K562 (cell line): Measurements from ENCODE around the gene PHLDB1. TPM values are rescaled to one million over a fixed set of nuclear protein-coding genes. Genes with fewer than 3 reads are reported as not detected.
"Not testable (repeated sequence)": the region's sequence is repeated elsewhere in the genome, so short reads cannot be mapped to it uniquely, and the experiment has no call there.

Experiments
- ATAC-seq: fragments of 200-7000 bp; cut with Tn5 transposase; 3 replicates; pipeline ENCODE4 v1.9.1; 2020; ENCODE audit warnings: moderate library complexity
- BruUV-seq: library from RNA; stranded (reverse); fragments of 400-500 nt; replicated peaks from 2 replicates; lab custom pipeline; 2021; lab: Mats Ljungman, UMichigan
- CTCF ChIA-PET: fragments of 300-600 bp; formaldehyde crosslinking; extraction: SDS; loops from one replicate; lab custom pipeline; 2021; ENCODE audit warnings: low intra/inter-chr PET ratio; lab: Yijun Ruan, JAX
- POLR2A ChIA-PET: fragments of 300-600, 350-650 bp; sonication (Branson Sonifier 250); formaldehyde crosslinking; extraction: SDS; loops from one replicate; lab custom pipeline; 2021; ENCODE audit warnings: antibody characterized with exemption, inconsistent platforms; lab: Yijun Ruan, JAX
- DNase-seq, 4 experiments: peaks; one replicate each; pipeline versions ENCODE4 v3.0.0 to v3.0.0-alpha.2; 2011 to 2018; ENCODE audit warnings: low spot score in 3 of 4, mixed read lengths in 3 of 4; ENCODE audit errors: extremely low read depth in 1 of 4
- FAIRE-seq: peaks from 2 replicates; lab custom pipeline; 2011; peaks lifted over from hg19 to GRCh38; lab: Jason Lieb, UNC
- H2AFZ ChIP-seq: 2 replicates; pipeline ENCODE4 v1.6.0; 2011; ENCODE audit warnings: low read depth, low read length, control low read depth, inconsistent platforms
- H3K27ac ChIP-seq: fragments of 200-600 bp; 3 replicates; pipeline ENCODE4 v1.8.0; 2011; ENCODE audit warnings: low read depth, mild to moderate bottlenecking, control low read depth, inconsistent platforms, low read length, moderate library complexity, mixed read lengths; ENCODE audit errors: extremely low read depth
- H3K27me3 ChIP-seq, 2 experiments: fragments of 300-600 bp in 1 of 2; 2 replicates in 1 of 2; 3 replicates in 1 of 2; pipeline versions ENCODE4 v1.6.0 to v1.8.0; 2011; ENCODE audit warnings: inconsistent platforms in 2 of 2, low read length in 2 of 2, mild to moderate bottlenecking in 1 of 2, mixed read lengths in 1 of 2, moderate library complexity in 1 of 2; ENCODE audit not compliant: control insufficient read depth in 2 of 2, insufficient read depth in 2 of 2
- H3K36me3 ChIP-seq: fragments of 300-600 bp; 3 replicates; pipeline ENCODE4 v1.8.0; 2011; ENCODE audit warnings: mild to moderate bottlenecking, low read length, inconsistent platforms; ENCODE audit not compliant: control insufficient read depth, insufficient read depth
- H3K4me1 ChIP-seq, 2 experiments: fragments of 200-600 bp in 1 of 2; replicated peaks in 1 of 2; 2 replicates in 1 of 2; 3 replicates in 1 of 2; pipeline versions ENCODE4 v1.5.1 to v1.8.0; 2011; ENCODE audit warnings: inconsistent platforms in 2 of 2, low read length in 2 of 2, mild to moderate bottlenecking in 1 of 2, mixed read lengths in 1 of 2, moderate library complexity in 1 of 2; ENCODE audit not compliant: control insufficient read depth in 2 of 2, insufficient read depth in 2 of 2
- H3K4me2 ChIP-seq: 2 replicates; pipeline ENCODE4 v1.6.1; 2011; ENCODE audit warnings: low read length, control low read depth, inconsistent platforms, mixed read lengths; ENCODE audit not compliant: insufficient read depth
- H3K4me3 ChIP-seq: fragments of 200-600 bp; sonication (generic), shearing (Covaris generic); 2 replicates; pipeline ENCODE4 v1.5.1; 2016; ENCODE audit warnings: control low read depth, inconsistent platforms
- H3K79me2 ChIP-seq: fragments of 200-600 bp; 3 replicates; pipeline ENCODE4 v1.8.0; 2011; ENCODE audit warnings: low read length, inconsistent platforms; ENCODE audit not compliant: control insufficient read depth, insufficient read depth
- H3K9ac ChIP-seq, 2 experiments: 2 replicates each; pipeline versions ENCODE4 v1.6.0 to v1.6.1; 2011; ENCODE audit warnings: low read depth in 2 of 2, low read length in 2 of 2, control low read depth in 1 of 2, inconsistent platforms in 1 of 2, mild to moderate bottlenecking in 1 of 2, mixed read lengths in 1 of 2; ENCODE audit not compliant: insufficient read depth in 1 of 2
- H3K9me1 ChIP-seq: one replicate; pipeline ENCODE4 v1.6.0; 2011; ENCODE audit warnings: inconsistent platforms, mild to moderate bottlenecking, low read length, moderate library complexity; ENCODE audit not compliant: control insufficient read depth, insufficient read depth
- H3K9me3 ChIP-seq: replicated peaks from 2 replicates; pipeline ENCODE4 v1.5.1; 2011; ENCODE audit warnings: low read depth, low read length, inconsistent platforms; ENCODE audit not compliant: control insufficient read depth, insufficient read depth
- H4K20me1 ChIP-seq: replicated peaks from 2 replicates; pipeline ENCODE4 v1.6.1; 2011; ENCODE audit warnings: low read length, inconsistent platforms, mixed read lengths; ENCODE audit not compliant: control insufficient read depth, insufficient read depth
- GATA2 ChIP-seq: sonication (generic); formaldehyde crosslinking; IDR thresholded peaks from 2 replicates; pipeline ENCODE4 v1.4.0; 2020; ENCODE audit warnings: mild to moderate bottlenecking, missing genetic modification reagents
- HBP1 ChIP-seq: fragments of 450-650 bp; formaldehyde crosslinking; IDR thresholded peaks from 2 replicates; pipeline ENCODE4 v1.4.0; 2022; ENCODE audit warnings: missing genetic modification characterization
- HDAC1 ChIP-seq, 2 experiments: fragments of 450-650 bp; IDR thresholded peaks; 2 replicates each; pipeline ENCODE4 v1.6.1; 2016 to 2017; ENCODE audit warnings: inconsistent platforms in 1 of 2, mild to moderate bottlenecking in 1 of 2, moderate library complexity in 1 of 2
- HDAC2 ChIP-seq: fragments of 450-650 bp; IDR thresholded peaks from 2 replicates; pipeline ENCODE4 v1.6.1; 2016; ENCODE audit warnings: mild to moderate bottlenecking
- MAFK ChIP-seq: IDR thresholded peaks from 2 replicates; pipeline ENCODE4 v1.6.1; 2011; ENCODE audit warnings: low read length, improper control_type of control experiment
- RB1 ChIP-seq: fragments of 450-650 bp; IDR thresholded peaks from 2 replicates; pipeline ENCODE4 v1.6.1; 2017; ENCODE audit warnings: low read depth, mild to moderate bottlenecking
- SMARCC2 ChIP-seq: fragments of 450-650 bp; IDR thresholded peaks from 2 replicates; pipeline ENCODE4 v1.6.1; 2017; ENCODE audit warnings: antibody characterized with exemption, moderate library complexity, mild to moderate bottlenecking, low read depth
- ZBTB40 ChIP-seq, 2 experiments: fragments of 450-650 bp in 1 of 2; sonication (generic) in 1 of 2; formaldehyde crosslinking in 1 of 2; IDR thresholded peaks; 2 replicates each; pipeline versions ENCODE4 v1.7.1 to v1.9.0; 2016 to 2022; ENCODE audit warnings: inconsistent platforms in 1 of 2, mild to moderate bottlenecking in 1 of 2, missing genetic modification reagents in 1 of 2
- ZNF766 ChIP-seq: fragments of 200-800 bp; sonication (Bioruptor generic); conservative IDR thresholded peaks from 2 replicates; pipeline ENCODE4 v1.6.1; 2016; ENCODE audit warnings: missing genetic modification characterization, missing compliant biosample characterization
- WGBS: fragments of 100-300 bp; shearing (Covaris generic); methylation state at CpG from one replicate; pipeline ENCODE4 v1.1.6; 2016; ENCODE audit warnings: low coverage, mixed read lengths; ENCODE audit not compliant: insufficient coverage; ENCODE audit errors: missing lambda C conversion rate; 5-methylcytosine and 5-hydroxymethylcytosine counted together
- in situ Hi-C: fragments of 300-500 bp; cut with MboI; formaldehyde crosslinking; loops from 4 replicates; pipeline ENCODE4 v1.15.0; 2018; ENCODE audit warnings: inconsistent platforms, mixed read lengths
- intact Hi-C: fragments of 100-400 bp; cut with micrococcal nuclease; formaldehyde crosslinking; loops from 2 replicates; pipeline ENCODE4 v1.14.2; 2022
- polyA plus RNA-seq, 8 experiments: library from polyadenylated mRNA; depleted of rRNA in 4 of 8; stranded (reverse) in 5 of 8; unstranded in 3 of 8; fragments of >200 nt; fragmentation: Nextera tagmentation in 2 of 8; fragmentation: Illumina TruSeq in 1 of 8; extraction: Ambion mirVana in 2 of 8; extraction: Trizol in 1 of 8; gene quantifications; 2 replicates each; pipeline versions ENCODE4 v1.2.1 to v1.2.3, GENCODE V29; 2011 to 2014; ENCODE audit warnings: inconsistent platforms in 1 of 8, missing spikeins in 1 of 8
- total RNA-seq, 7 experiments: library from RNA; depleted of rRNA in 6 of 7; stranded (reverse); fragments of >200 nt in 6 of 7; fragmentation: Illumina TruSeq in 2 of 7; extraction: Trizol in 2 of 7; gene quantifications; 2 replicates each; pipeline versions ENCODE4 v1.2.1 to v1.2.3, GENCODE V29; 2011 to 2021; ENCODE audit warnings: low replicate concordance in 1 of 7

PHLDB1 gene
- total and polyA plus RNA-seq, 9 of the 15 experiments (the other 6 are each of a cell fraction or from before 2014, with no cell fraction given), result 2.0 to 28.7 (median 16.2) TPM

- TF ChIP-seq HBP1 (CRISPR knock-in tag), result 0 out of 2 replicates have a peak, but pooled peaks have one; percentile 39
- peak; percentile 66; the same call in 1 of the 2 replicates for TF ChIP-seq SMARCC2
- no peak for TF ChIP-seq MAFK
- TF ChIP-seq RB1, result peak; percentile 91
Observed at GRCh38 chr11:118610773-118611432, 3.5 kb downstream of the PHLDB1 start (continued).

- Histone ChIP-seq H3K4me1 (peaks cover 18 to 50% of the 10 kb centered on the region in 2 experiments), H3K27ac (peak overlapping the region; percentile 38; the same call in 1 of the 3 replicates), H2AFZ (peak overlapping the region; percentile 68; the same call in 1 of the 2 replicates), H3K36me3 (peaks cover 20% of the 10 kb centered on the region), H3K4me2 (peak overlapping the region; percentile 50; the same call in 1 of the 2 replicates)
- FAIRE-seq; ATAC-seq; H3K9ac ChIP-seq; H3K9me3 ChIP-seq; H3K9me1 ChIP-seq; H4K20me1 ChIP-seq; H3K27me3 ChIP-seq; BruUV-seq; in situ Hi-C loops; DNase-seq; H3K79me2 ChIP-seq; H3K4me3 ChIP-seq; TF ChIP-seq ZBTB40 (CRISPR knock-in tag; IDR thresholded peaks at IDR 0.05): not testable (repeated sequence)
- intact Hi-C loops, result loop anchor here (1.0 to 2.0 kb wide), 2 partner anchors 16 to 47 kb away; no protein-coding TSS in a partner anchor
- CTCF ChIA-PET, result interaction anchor here (0.6 to 1.4 kb wide), 3 partner anchors 16 to 345 kb away, joined by 3 to 4 read pairs (median 3); partner anchors contain the start of gene UPK2
- WGBS, result 42% methylated on average over 19 of the region's 19 CpGs
- POLR2A ChIA-PET, result interaction anchor here (1.1 kb wide), 1 partner anchor 10 kb away, joined by 3 read pairs; no protein-coding TSS in a partner anchor
- TF ChIP-seq ZNF766 (0 out of 2 replicates have a peak, but pooled peaks have one; percentile 1), ZBTB40 (IDR thresholded peaks at IDR 0.05) (0 out of 2 replicates have a peak, but pooled peaks have one; percentile 5), HDAC2 (0 out of 2 replicates have a peak, but pooled peaks have one; percentile 9), GATA2 (CRISPR knock-in tag) (0 out of 2 replicates have a peak, but pooled peaks have one; percentile 6), HDAC1 (IDR thresholded peaks at IDR 0.05) (0 out of 4 replicates have a peak, but pooled peaks of 1 of the 2 experiments have one; percentile 4)
Observed at GRCh38 chr11:118611433-118611795, 4.0 kb downstream of the PHLDB1 start.
